ENCODE measurements around the gene FAM124B.

GRCh38 chr2:224350703-224351102, 51.2 kb downstream of the FAM124B start:
- TF ChIP-seq CTCF (IDR thresholded peaks at IDR 0.05; ENCODE audit: poor library complexity) (no peak), EZH2phosphoT487 (IDR thresholded peaks at IDR 0.05; ENCODE audit: low read depth, severe bottlenecking, unreplicated experiment) (no peak), EZH2 (IDR thresholded peaks at IDR 0.05; ENCODE audit: borderline replicate concordance) (no peak)
